ENCODE measurements around the gene BMPER. TPM values are rescaled to one million over a fixed set of nuclear protein-coding genes. Genes with fewer than 3 reads are reported as not detected.
"Not testable (repeated sequence)": the region's sequence is repeated elsewhere in the genome, so short reads cannot be mapped to it uniquely, and the experiment has no call there.

Gene BMPER
- polyA plus RNA-seq, 1 donor = 4.9 TPM

GRCh38 chr7:34163956-34164355, 258.6 kb downstream of the BMPER start:
- no peaks in the 10 kb centered on the region for H3K4me1 ChIP-seq (ENCODE audit: control insufficient read depth, insufficient read depth, low read length)
- H3K4me3 ChIP-seq (ENCODE audit: low read length) = no peak overlapping the region
- H3K36me3 ChIP-seq (ENCODE audit: control insufficient read depth, insufficient read depth, low read length) = no peaks in the 10 kb centered on the region
- no peaks in the 10 kb centered on the region for H3K27me3 ChIP-seq (ENCODE audit: control insufficient read depth, insufficient read depth, low read length)
- no CpG with 5 or more reads among the region's 1 CpG for WGBS (ENCODE audit: insufficient coverage, low lambda C conversion rate)
- no peak overlapping the region for H3K27ac ChIP-seq (ENCODE audit: low read length)
- no peaks in the 10 kb centered on the region for H3K9me3 ChIP-seq (ENCODE audit: control insufficient read depth, low read depth, low read length)
- DNase-seq = no peak

- no peak for DNase-seq
- H3K4me3 ChIP-seq (ENCODE audit: low read length) = no peak overlapping the region
- H3K36me3 ChIP-seq (ENCODE audit: control insufficient read depth, insufficient read depth, low read length) = no peaks in the 10 kb centered on the region
- H3K4me1 ChIP-seq (ENCODE audit: control insufficient read depth, insufficient read depth, low read length) = no peaks in the 10 kb centered on the region
- no peaks in the 10 kb centered on the region for H3K9me3 ChIP-seq (ENCODE audit: control insufficient read depth, low read depth, low read length)
- no peak overlapping the region for H3K27ac ChIP-seq (ENCODE audit: low read length)
- no peaks in the 10 kb centered on the region for H3K27me3 ChIP-seq (ENCODE audit: control insufficient read depth, insufficient read depth, low read length)
- WGBS (ENCODE audit: insufficient coverage, low lambda C conversion rate) = no CpG with 5 or more reads among the region's 1 CpG
Measured at GRCh38 chr7:34165466-34165865, 260.1 kb downstream of the BMPER start.

GRCh38 chr7:34165927-34166550, 260.7 kb downstream of the BMPER start:
- WGBS (ENCODE audit: insufficient coverage, low lambda C conversion rate) = no CpG with 5 or more reads among the region's 3 CpGs
- H3K4me1 ChIP-seq (ENCODE audit: control insufficient read depth, insufficient read depth, low read length) = no peaks in the 10 kb centered on the region
- no peak overlapping the region for H3K4me3 ChIP-seq (ENCODE audit: low read length)
- H3K27ac ChIP-seq (ENCODE audit: low read length) = no peak overlapping the region
- H3K36me3 ChIP-seq (ENCODE audit: control insufficient read depth, insufficient read depth, low read length) = no peaks in the 10 kb centered on the region
- no peak for DNase-seq
- H3K27me3 ChIP-seq (ENCODE audit: control insufficient read depth, insufficient read depth, low read length) = no peaks in the 10 kb centered on the region
- H3K9me3 ChIP-seq (ENCODE audit: control insufficient read depth, low read depth, low read length) = no peaks in the 10 kb centered on the region

- Histone ChIP-seq H3K36me3 (ENCODE audit: control insufficient read depth, insufficient read depth, low read length) (no peaks in the 10 kb centered on the region), H3K4me1 (ENCODE audit: control insufficient read depth, insufficient read depth, low read length) (no peaks in the 10 kb centered on the region), H3K27ac (ENCODE audit: low read length) (no peak overlapping the region), H3K27me3 (ENCODE audit: control insufficient read depth, insufficient read depth, low read length) (no peaks in the 10 kb centered on the region), H3K4me3 (ENCODE audit: low read length) (no peak overlapping the region), H3K9me3 (ENCODE audit: control insufficient read depth, low read depth, low read length) (no peaks in the 10 kb centered on the region)
- no peak for DNase-seq
- WGBS (ENCODE audit: insufficient coverage, low lambda C conversion rate) = 80% methylated on average over 1 of the region's 8 CpGs
Measured at GRCh38 chr7:34168013-34168412, 262.7 kb downstream of the BMPER start.

GRCh38 chr7:34174688-34175616, 269.6 kb downstream of the BMPER start:
- WGBS (ENCODE audit: insufficient coverage, low lambda C conversion rate) = 100% methylated on average over 1 of the region's 32 CpGs
- not testable (repeated sequence) for H3K36me3 ChIP-seq (ENCODE audit: control insufficient read depth, insufficient read depth, low read length); DNase-seq; H3K27me3 ChIP-seq (ENCODE audit: control insufficient read depth, insufficient read depth, low read length); H3K27ac ChIP-seq (ENCODE audit: low read length); H3K9me3 ChIP-seq (ENCODE audit: control insufficient read depth, low read depth, low read length); H3K4me1 ChIP-seq (ENCODE audit: control insufficient read depth, insufficient read depth, low read length); H3K4me3 ChIP-seq (ENCODE audit: low read length)

GRCh38 chr7:34175837-34176236, 270.5 kb downstream of the BMPER start:
- no peaks in the 10 kb centered on the region for H3K27me3 ChIP-seq (ENCODE audit: control insufficient read depth, insufficient read depth, low read length)
- H3K4me1 ChIP-seq (ENCODE audit: control insufficient read depth, insufficient read depth, low read length) = no peaks in the 10 kb centered on the region
- no peak overlapping the region for H3K4me3 ChIP-seq (ENCODE audit: low read length)
- WGBS (ENCODE audit: insufficient coverage, low lambda C conversion rate) = no CpG with 5 or more reads among the region's 3 CpGs
- no peaks in the 10 kb centered on the region for H3K9me3 ChIP-seq (ENCODE audit: control insufficient read depth, low read depth, low read length)
- H3K36me3 ChIP-seq (ENCODE audit: control insufficient read depth, insufficient read depth, low read length) = no peaks in the 10 kb centered on the region
- no peak overlapping the region for H3K27ac ChIP-seq (ENCODE audit: low read length)
- no peak for DNase-seq

GRCh38 chr7:34177476-34177875, 272.1 kb downstream of the BMPER start:
- 80% methylated on average over 2 of the region's 3 CpGs for WGBS (ENCODE audit: insufficient coverage, low lambda C conversion rate)
- Histone ChIP-seq H3K36me3 (ENCODE audit: control insufficient read depth, insufficient read depth, low read length) (no peaks in the 10 kb centered on the region), H3K4me3 (ENCODE audit: low read length) (no peak overlapping the region), H3K27ac (ENCODE audit: low read length) (no peak overlapping the region), H3K4me1 (ENCODE audit: control insufficient read depth, insufficient read depth, low read length) (no peaks in the 10 kb centered on the region), H3K9me3 (ENCODE audit: control insufficient read depth, low read depth, low read length) (no peaks in the 10 kb centered on the region), H3K27me3 (ENCODE audit: control insufficient read depth, insufficient read depth, low read length) (no peaks in the 10 kb centered on the region)
- DNase-seq = no peak

GRCh38 chr7:34181271-34181958, 276.1 kb downstream of the BMPER start:
- WGBS (ENCODE audit: insufficient coverage, low lambda C conversion rate) = 100% methylated on average over 1 of the region's 3 CpGs
- DNase-seq = no peak
- H3K27ac ChIP-seq (ENCODE audit: low read length) = no peak overlapping the region
- no peaks in the 10 kb centered on the region for H3K27me3 ChIP-seq (ENCODE audit: control insufficient read depth, insufficient read depth, low read length)
- H3K36me3 ChIP-seq (ENCODE audit: control insufficient read depth, insufficient read depth, low read length) = no peaks in the 10 kb centered on the region
- H3K9me3 ChIP-seq (ENCODE audit: control insufficient read depth, low read depth, low read length) = no peaks in the 10 kb centered on the region
- H3K4me3 ChIP-seq (ENCODE audit: low read length) = no peak overlapping the region
- H3K4me1 ChIP-seq (ENCODE audit: control insufficient read depth, insufficient read depth, low read length) = no peaks in the 10 kb centered on the region

- no peak for DNase-seq
- no CpG with 5 or more reads among the region's 1 CpG for WGBS (ENCODE audit: insufficient coverage, low lambda C conversion rate)
- Histone ChIP-seq H3K4me1 (ENCODE audit: control insufficient read depth, insufficient read depth, low read length) (no peaks in the 10 kb centered on the region), H3K27me3 (ENCODE audit: control insufficient read depth, insufficient read depth, low read length) (no peaks in the 10 kb centered on the region), H3K27ac (ENCODE audit: low read length) (no peak overlapping the region), H3K4me3 (ENCODE audit: low read length) (no peak overlapping the region), H3K9me3 (ENCODE audit: control insufficient read depth, low read depth, low read length) (no peaks in the 10 kb centered on the region), H3K36me3 (ENCODE audit: control insufficient read depth, insufficient read depth, low read length) (no peaks in the 10 kb centered on the region)
Measured at GRCh38 chr7:34184466-34184865, 279.1 kb downstream of the BMPER start.

- H3K4me1 ChIP-seq (ENCODE audit: control insufficient read depth, insufficient read depth, low read length) = no peaks in the 10 kb centered on the region
- no peak overlapping the region for H3K4me3 ChIP-seq (ENCODE audit: low read length)
- H3K27ac ChIP-seq (ENCODE audit: low read length) = no peak overlapping the region
- H3K9me3 ChIP-seq (ENCODE audit: control insufficient read depth, low read depth, low read length) = no peaks in the 10 kb centered on the region
- no peaks in the 10 kb centered on the region for H3K36me3 ChIP-seq (ENCODE audit: control insufficient read depth, insufficient read depth, low read length)
- H3K27me3 ChIP-seq (ENCODE audit: control insufficient read depth, insufficient read depth, low read length) = no peaks in the 10 kb centered on the region
- DNase-seq = no peak
- 78% methylated on average over 2 of the region's 2 CpGs for WGBS (ENCODE audit: insufficient coverage, low lambda C conversion rate)
Measured at GRCh38 chr7:34187798-34188307, 282.5 kb downstream of the BMPER start.
